RWPE2 (cell line): Measurements from ENCODE around the gene CRACR2B.

ENCODE experiments used
- ATAC-seq: fragments of 200-7000 bp; cut with Tn5 transposase; 3 replicates; pipeline ENCODE4 v1.9.1; 2021; ENCODE audit warnings: low read depth
- DNase-seq: peaks from one replicate; pipeline ENCODE4 v3.0.0-alpha.2; 2020; ENCODE audit warnings: low spot score
- H3K27ac ChIP-seq: fragments of 450-650 bp; 2 replicates; pipeline ENCODE4 v1.5.1; 2017; ENCODE audit warnings: mild to moderate bottlenecking; ENCODE audit not compliant: poor library complexity, severe bottlenecking
- H3K27me3 ChIP-seq: fragments of 250-450 bp; sonication (Bioruptor Pico); 2 replicates; pipeline ENCODE4 v1.5.1; 2021; ENCODE audit warnings: mild to moderate bottlenecking, moderate library complexity; ENCODE audit not compliant: insufficient read depth, poor library complexity, severe bottlenecking
- H3K36me3 ChIP-seq: fragments of 250-450 bp; sonication (Bioruptor Pico); 2 replicates; pipeline ENCODE4 v1.5.1; 2020; ENCODE audit warnings: low read depth, mild to moderate bottlenecking, moderate library complexity
- H3K4me1 ChIP-seq: fragments of 250-450 bp; sonication (Bioruptor Pico); 2 replicates; pipeline ENCODE4 v1.5.1; 2021; ENCODE audit warnings: mild to moderate bottlenecking, moderate library complexity; ENCODE audit not compliant: insufficient read depth, poor library complexity, severe bottlenecking
- H3K4me3 ChIP-seq: fragments of 250-450 bp; sonication (Bioruptor Pico); 2 replicates; pipeline ENCODE4 v1.5.1; 2021; ENCODE audit warnings: mild to moderate bottlenecking, moderate library complexity; ENCODE audit not compliant: severe bottlenecking
- H3K9me3 ChIP-seq: fragments of 250-450 bp; sonication (Bioruptor Pico); 2 replicates; pipeline ENCODE4 v1.5.1; 2021; ENCODE audit warnings: mild to moderate bottlenecking, moderate library complexity; ENCODE audit not compliant: severe bottlenecking
- TF ChIP-seq, protein P1 (sequence below): fragments of 450-650 bp; IDR thresholded peaks from one replicate; pipeline ENCODE4 v1.5.1; 2017; ENCODE audit warnings: mild to moderate bottlenecking, moderate library complexity; ENCODE audit not compliant: poor library complexity, severe bottlenecking

The CRACR2B gene

DNA sequence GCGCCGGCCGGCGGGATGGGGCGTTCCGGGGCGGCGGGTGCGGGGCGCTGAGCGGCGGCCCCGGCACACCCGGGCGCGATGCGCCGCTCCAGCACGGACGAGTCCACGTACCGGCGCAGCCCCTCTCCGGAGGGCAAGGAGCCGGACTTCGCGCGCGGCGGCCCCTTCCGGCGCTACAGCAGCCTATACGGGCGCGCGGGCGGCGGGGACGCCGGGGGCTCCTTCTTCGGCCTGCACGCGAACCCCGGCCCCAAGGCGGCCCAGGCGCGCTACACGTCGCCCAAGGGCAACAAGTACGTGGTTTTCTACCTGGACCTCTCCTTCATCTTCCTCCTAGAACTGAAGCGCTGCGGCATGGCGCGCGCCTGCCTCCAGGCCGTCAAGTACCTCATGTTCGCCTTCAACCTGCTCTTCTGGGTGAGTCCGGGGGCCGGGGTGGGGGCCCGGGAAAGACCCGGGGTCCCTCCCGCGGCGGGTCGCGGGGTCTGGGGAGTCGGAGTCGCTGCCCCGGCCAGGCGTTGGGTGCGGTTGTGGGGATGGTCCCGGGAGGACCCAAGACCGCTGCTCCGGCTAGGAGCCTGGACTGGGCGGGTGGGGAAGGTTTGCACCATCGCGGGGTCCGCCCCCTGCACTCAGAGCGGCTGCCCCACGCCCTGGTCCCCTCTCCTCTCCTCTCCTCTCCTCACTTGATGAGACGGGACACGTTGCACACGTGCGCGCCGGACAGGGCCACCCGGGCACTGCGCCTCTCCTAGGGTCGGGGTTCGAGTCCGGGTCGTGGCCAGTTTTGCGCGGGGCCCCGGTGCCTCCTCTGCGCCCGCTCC is 22.4 kb downstream of the CRACR2B start:
- peaks cover 9% of the 10 kb centered on the region for H3K36me3 ChIP-seq
- no peaks in the 10 kb centered on the region for H3K27me3 ChIP-seq
- ATAC-seq (no peak), DNase-seq (no peak)
- H3K4me3 ChIP-seq, result no peak overlapping the region
- TF ChIP-seq, protein P1, sequence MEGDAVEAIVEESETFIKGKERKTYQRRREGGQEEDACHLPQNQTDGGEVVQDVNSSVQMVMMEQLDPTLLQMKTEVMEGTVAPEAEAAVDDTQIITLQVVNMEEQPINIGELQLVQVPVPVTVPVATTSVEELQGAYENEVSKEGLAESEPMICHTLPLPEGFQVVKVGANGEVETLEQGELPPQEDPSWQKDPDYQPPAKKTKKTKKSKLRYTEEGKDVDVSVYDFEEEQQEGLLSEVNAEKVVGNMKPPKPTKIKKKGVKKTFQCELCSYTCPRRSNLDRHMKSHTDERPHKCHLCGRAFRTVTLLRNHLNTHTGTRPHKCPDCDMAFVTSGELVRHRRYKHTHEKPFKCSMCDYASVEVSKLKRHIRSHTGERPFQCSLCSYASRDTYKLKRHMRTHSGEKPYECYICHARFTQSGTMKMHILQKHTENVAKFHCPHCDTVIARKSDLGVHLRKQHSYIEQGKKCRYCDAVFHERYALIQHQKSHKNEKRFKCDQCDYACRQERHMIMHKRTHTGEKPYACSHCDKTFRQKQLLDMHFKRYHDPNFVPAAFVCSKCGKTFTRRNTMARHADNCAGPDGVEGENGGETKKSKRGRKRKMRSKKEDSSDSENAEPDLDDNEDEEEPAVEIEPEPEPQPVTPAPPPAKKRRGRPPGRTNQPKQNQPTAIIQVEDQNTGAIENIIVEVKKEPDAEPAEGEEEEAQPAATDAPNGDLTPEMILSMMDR, result no peak
- peaks cover 15% of the 10 kb centered on the region for H3K4me1 ChIP-seq
- H3K27ac ChIP-seq, result no peak overlapping the region
- no peaks in the 10 kb centered on the region for H3K9me3 ChIP-seq

DNA sequence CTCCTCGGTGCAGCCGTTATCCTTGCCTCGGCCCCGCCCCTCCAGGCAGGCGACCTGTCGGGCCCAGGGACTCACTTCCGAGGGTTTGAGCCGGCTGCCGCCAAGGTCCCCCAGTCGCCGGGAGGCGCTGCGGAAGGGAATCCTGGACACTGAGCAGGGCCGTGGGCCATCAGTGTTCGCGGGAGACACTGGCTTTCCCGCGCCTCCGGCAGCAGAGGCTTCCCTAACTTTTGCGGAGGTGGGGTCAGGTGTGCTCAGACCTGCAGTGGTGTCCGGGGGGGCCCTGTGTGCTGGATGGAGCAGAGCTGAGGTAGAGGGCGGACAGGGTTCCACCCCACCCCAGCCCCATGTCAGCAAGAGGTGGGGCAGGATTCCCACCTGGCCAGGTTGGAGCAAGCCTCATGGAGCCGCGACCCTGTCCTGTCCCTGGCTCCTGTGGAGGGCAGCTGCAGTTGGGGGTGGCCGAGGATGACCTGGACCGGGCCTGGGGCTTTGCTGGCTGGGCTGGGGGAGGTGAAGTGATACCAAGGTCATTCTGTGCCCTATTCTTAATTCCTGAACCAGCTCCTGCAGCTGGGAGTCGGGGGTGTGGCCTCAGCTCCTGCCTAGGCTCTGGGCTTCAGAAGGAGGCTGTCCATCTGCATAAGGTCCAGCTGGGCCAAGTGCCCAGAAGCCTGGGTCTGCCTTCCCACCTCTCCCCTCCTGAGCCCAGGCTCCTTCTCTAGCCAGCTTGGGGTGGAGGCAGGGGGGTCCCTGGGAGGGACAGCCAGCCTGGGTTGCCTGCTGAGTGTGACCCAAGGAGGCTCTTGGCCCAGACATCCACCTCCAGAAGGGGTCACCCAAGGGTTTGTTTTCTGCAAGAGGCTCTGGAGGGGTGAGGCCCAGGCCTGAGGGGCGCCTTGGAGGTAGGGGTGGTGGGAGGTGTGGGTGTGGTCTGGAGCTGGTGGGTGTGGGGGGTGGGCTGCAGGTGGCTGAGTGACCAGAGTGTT is 23.4 kb downstream of the CRACR2B start:
- peaks cover 9% of the 10 kb centered on the region for H3K36me3 ChIP-seq
- H3K4me3 ChIP-seq, result no peak overlapping the region
- no peaks in the 10 kb centered on the region for H3K27me3 ChIP-seq
- H3K27ac ChIP-seq, result no peak overlapping the region
- no peaks in the 10 kb centered on the region for H3K9me3 ChIP-seq
- peaks cover 8% of the 10 kb centered on the region for H3K4me1 ChIP-seq
- ATAC-seq, result no peak
- no peak for DNase-seq
- TF ChIP-seq, protein P1, result no peak

DNA sequence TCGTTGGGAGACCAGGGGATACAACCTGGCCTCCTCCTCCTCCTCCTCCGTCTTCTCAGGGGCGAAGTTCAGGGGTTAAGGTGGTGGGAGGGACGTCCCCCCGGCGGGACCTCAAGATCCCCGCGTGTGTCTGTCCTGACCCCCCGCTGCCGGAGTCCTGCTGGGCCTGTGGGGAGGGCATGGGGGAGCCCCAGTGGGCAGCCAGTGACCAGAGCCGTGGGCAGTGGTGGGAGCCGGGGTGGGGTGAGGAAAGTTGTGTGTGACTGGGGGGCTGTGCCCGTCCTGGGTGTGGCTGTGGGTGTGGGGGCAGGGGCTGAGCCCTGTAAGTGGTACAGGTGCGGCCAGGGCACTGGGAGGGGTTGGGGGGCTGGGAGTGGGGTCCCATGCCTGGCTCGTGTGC is 25.0 kb downstream of the CRACR2B start:
- no peak for DNase-seq
- Histone ChIP-seq H3K36me3 (peaks cover 9% of the 10 kb centered on the region), H3K27ac (no peak overlapping the region), H3K4me1 (no peaks in the 10 kb centered on the region), H3K4me3 (no peak overlapping the region), H3K27me3 (no peaks in the 10 kb centered on the region), H3K9me3 (no peaks in the 10 kb centered on the region)
- TF ChIP-seq, protein P1, result no peak
- no peak for ATAC-seq

DNA sequence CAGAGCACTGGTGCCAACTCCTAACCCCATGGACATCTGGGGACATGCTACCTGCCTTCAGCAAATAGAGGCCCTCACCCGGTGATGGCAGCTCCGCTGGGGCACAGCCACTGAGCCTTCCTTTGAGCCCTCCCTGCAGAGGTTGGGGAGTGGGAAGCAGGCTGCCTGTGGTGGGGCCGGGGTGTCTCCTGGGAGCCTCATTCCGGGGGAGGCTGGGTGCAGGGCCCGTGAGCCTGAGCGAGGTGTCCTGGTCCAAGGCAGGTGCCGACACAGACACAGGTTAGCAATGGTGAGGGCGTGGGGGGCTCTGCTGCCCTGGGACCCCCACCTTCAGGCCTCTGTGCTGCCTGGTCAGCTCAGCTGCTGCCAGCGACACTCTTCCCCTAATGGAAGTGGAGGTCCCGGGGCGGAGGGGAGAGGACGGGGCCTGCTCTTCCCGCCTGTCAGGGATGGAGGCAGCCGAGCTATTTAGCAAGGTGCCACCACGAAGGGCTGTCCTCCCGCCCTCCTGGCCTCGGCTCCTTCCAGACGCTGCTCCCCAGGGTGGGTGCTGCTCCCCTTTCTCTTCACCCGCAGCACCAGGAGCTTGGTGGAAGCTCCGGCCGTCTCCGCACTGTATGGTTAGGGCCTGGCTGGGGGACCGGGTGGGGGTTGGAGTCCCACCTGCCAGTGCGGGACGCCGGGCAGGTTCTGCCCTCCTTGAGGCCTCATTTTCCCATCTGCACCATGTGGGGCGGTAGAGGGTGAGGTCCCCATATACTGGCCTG is 26.1 kb downstream of the CRACR2B start:
- no peak for DNase-seq
- peaks cover 5% of the 10 kb centered on the region for H3K36me3 ChIP-seq
- no peak for ATAC-seq
- H3K4me3 ChIP-seq, result no peak overlapping the region
- H3K4me1 ChIP-seq, result no peaks in the 10 kb centered on the region
- TF ChIP-seq, protein P1, result no peak
- H3K27me3 ChIP-seq, result no peaks in the 10 kb centered on the region
- H3K27ac ChIP-seq, result no peak overlapping the region
- H3K9me3 ChIP-seq, result no peaks in the 10 kb centered on the region
